Endothelial cell of umbilical vein (primary cell): ENCODE data around the gene IFITM2. TPM values are rescaled to one million over a fixed set of nuclear protein-coding genes. Genes with fewer than 3 reads are reported as not detected.

Experiments used
- BruUV-seq: library from RNA; stranded (reverse); fragments of 400-500 nt; replicated peaks from 2 replicates; lab custom pipeline; 2021; lab: Mats Ljungman, UMichigan
- CTCF ChIA-PET: fragments of 300-600, 350-600 bp; sonication (Branson Sonifier 250); formaldehyde crosslinking; loops from one replicate; lab custom pipeline; 2021; ENCODE audit warnings: antibody characterized with exemption, inconsistent platforms; lab: Charles Lee
- POLR2A ChIA-PET: fragments of 300-600, 350-600 bp; sonication (Branson Sonifier 250); formaldehyde crosslinking; loops from one replicate; lab custom pipeline; 2021; ENCODE audit warnings: antibody characterized with exemption, inconsistent platforms; lab: Charles Lee
- DNase-seq: peaks from one replicate; pipeline ENCODE4 v3.0.0-alpha.2; 2011; ENCODE audit warnings: low read depth, low spot score
- FAIRE-seq: peaks from 2 replicates; lab custom pipeline; 2011; peaks lifted over from hg19 to GRCh38; lab: Jason Lieb, UNC
- H2AFZ ChIP-seq: 2 replicates; pipeline ENCODE4 v1.6.0; 2012; ENCODE audit warnings: low read depth, low read length, control low read depth, inconsistent platforms
- H3K27ac ChIP-seq: 2 replicates; pipeline ENCODE4 v1.5.1; 2011; ENCODE audit warnings: low read depth, mild to moderate bottlenecking, control low read depth, low read length, moderate library complexity; ENCODE audit not compliant: insufficient read depth
- H3K27me3 ChIP-seq, 2 experiments: 2 replicates each; pipeline versions ENCODE4 v1.6.0 to v1.6.1; 2011; ENCODE audit warnings: low read length in 2 of 2, mixed read lengths in 1 of 2; ENCODE audit not compliant: control insufficient read depth in 2 of 2, insufficient read depth in 2 of 2
- H3K36me3 ChIP-seq, 2 experiments: 2 replicates in 1 of 2; 3 replicates in 1 of 2; pipeline ENCODE4 v1.5.1; 2011; ENCODE audit warnings: low read length in 2 of 2, mild to moderate bottlenecking in 1 of 2, moderate library complexity in 1 of 2; ENCODE audit not compliant: control insufficient read depth in 2 of 2, insufficient read depth in 2 of 2; ENCODE audit errors: extremely low read depth in 1 of 2
- H3K4me1 ChIP-seq: 3 replicates; pipeline ENCODE4 v1.5.1; 2011; ENCODE audit warnings: mild to moderate bottlenecking, low read length; ENCODE audit not compliant: control insufficient read depth, insufficient read depth; ENCODE audit errors: extremely low read depth
- H3K4me2 ChIP-seq: 2 replicates; pipeline ENCODE4 v1.6.1; 2011; ENCODE audit warnings: low read length, control low read depth, mixed read lengths; ENCODE audit not compliant: insufficient read depth
- H3K4me3 ChIP-seq, 3 experiments: fragments of 200-600 bp in 1 of 3; sonication (generic), shearing (Covaris generic) in 1 of 3; replicated peaks in 1 of 3; 2 replicates each; pipeline ENCODE4 v1.5.1; 2011 to 2016; ENCODE audit warnings: control low read depth in 3 of 3, low read length in 3 of 3, mild to moderate bottlenecking in 2 of 3, inconsistent platforms in 1 of 3, low read depth in 1 of 3, moderate library complexity in 1 of 3; ENCODE audit not compliant: insufficient read depth in 1 of 3
- H3K79me2 ChIP-seq: 2 replicates; pipeline ENCODE4 v1.6.0; 2012; ENCODE audit warnings: low read length, inconsistent platforms; ENCODE audit not compliant: control insufficient read depth, insufficient read depth
- H3K9ac ChIP-seq: replicated peaks from 2 replicates; pipeline ENCODE3; 2011; ENCODE audit warnings: low read length, control low read depth; ENCODE audit not compliant: insufficient read depth; ENCODE audit errors: extremely low read depth
- H3K9me1 ChIP-seq: replicated peaks from 3 replicates; pipeline ENCODE4 v1.6.0; 2011; ENCODE audit warnings: mild to moderate bottlenecking, low read length; ENCODE audit not compliant: control insufficient read depth, insufficient read depth; ENCODE audit errors: extremely low read depth
- H3K9me3 ChIP-seq: replicated peaks from 2 replicates; pipeline ENCODE4 v1.5.1; 2012; ENCODE audit warnings: low read length, inconsistent platforms; ENCODE audit not compliant: control insufficient read depth, insufficient read depth
- H4K20me1 ChIP-seq: replicated peaks from 2 replicates; pipeline ENCODE3; 2011; ENCODE audit warnings: mild to moderate bottlenecking, low read length; ENCODE audit not compliant: control insufficient read depth, insufficient read depth; ENCODE audit errors: extremely low read depth
- EZH2 ChIP-seq: IDR thresholded peaks from 2 replicates; pipeline ENCODE4 v1.6.1; 2012; ENCODE audit warnings: borderline replicate concordance, low read depth, mild to moderate bottlenecking, moderate library complexity, low read length, inconsistent platforms; ENCODE audit not compliant: severe bottlenecking
- FOS ChIP-seq: IDR thresholded peaks from 2 replicates; pipeline ENCODE4 v1.6.1; 2011; ENCODE audit warnings: mild to moderate bottlenecking, low read length, moderate library complexity, borderline replicate concordance; ENCODE audit not compliant: insufficient read depth
- GATA2 ChIP-seq: IDR thresholded peaks from 2 replicates; pipeline ENCODE4 v1.7.0; 2011; ENCODE audit warnings: low read depth, mild to moderate bottlenecking, moderate library complexity, mixed read lengths, low read length; ENCODE audit not compliant: insufficient read length, insufficient read depth
- JUN ChIP-seq: IDR thresholded peaks from 2 replicates; pipeline ENCODE4 v1.6.1; 2011; ENCODE audit warnings: borderline replicate concordance, low read depth; ENCODE audit not compliant: insufficient read length, insufficient read depth
- MYC ChIP-seq: IDR thresholded peaks from one replicate; pipeline ENCODE4 v1.6.1; 2011; ENCODE audit warnings: mild to moderate bottlenecking, low read depth, low read length
- POLR2A ChIP-seq: IDR thresholded peaks from 2 replicates; pipeline ENCODE4 v1.6.1; 2012; ENCODE audit warnings: low read depth, mild to moderate bottlenecking, control low read depth, low read length
- POLR2AphosphoS5 ChIP-seq: IDR thresholded peaks from 2 replicates; pipeline ENCODE4 v1.6.1; 2012; ENCODE audit warnings: low read depth, mild to moderate bottlenecking, control low read depth, low read length, moderate library complexity; ENCODE audit not compliant: insufficient read depth
- dilution Hi-C: fragments of 300-500 bp; cut with MboI; formaldehyde crosslinking; loops from one replicate; pipeline ENCODE4 v1.15.0; 2019; ENCODE audit warnings: low sequenced_read_pairs; ENCODE audit not compliant: extremely low pct_ligation_motif_present
- intact Hi-C: fragments of 100-400 bp; cut with micrococcal nuclease; formaldehyde crosslinking; loops from one replicate; pipeline ENCODE4 v1.10.0; 2022
- polyA plus RNA-seq, 4 experiments: library from polyadenylated mRNA; depleted of rRNA in 3 of 4; stranded (reverse) in 3 of 4; unstranded in 1 of 4; fragments of >200 nt; gene quantifications; 2 replicates each; pipeline versions ENCODE4 v1.2.1 to v1.2.3, GENCODE V29; 2011 to 2012; ENCODE audit warnings: missing spikeins in 1 of 4
- total RNA-seq: library from RNA; stranded (reverse); gene quantifications from 2 replicates; pipeline ENCODE4 v1.2.3, GENCODE V29; 2021
- TF ChIP-seq, protein P1 (sequence below), 2 donors: IDR thresholded peaks; 1 replicate in 1 of 2; 2 replicates in 1 of 2; pipeline ENCODE4 v1.5.1; 2011; ENCODE audit warnings: low read length in 2 of 2, mild to moderate bottlenecking in 2 of 2, moderate library complexity in 2 of 2, control low read depth in 1 of 2, inconsistent platforms in 1 of 2, low read depth in 1 of 2; ENCODE audit not compliant: insufficient read depth in 1 of 2; ENCODE audit errors: extremely low read depth in 1 of 2
- TF ChIP-seq, protein P2 (sequence below): IDR thresholded peaks from 2 replicates; pipeline ENCODE4 v1.6.1; 2011; ENCODE audit not compliant: insufficient read depth, insufficient read length

IFITM2 gene
- total and polyA plus RNA-seq, 2 donors (not counting 3 experiments of a cell fraction or from before 2014, with no cell fraction given), result 219 to 1,135 TPM

DNA sequence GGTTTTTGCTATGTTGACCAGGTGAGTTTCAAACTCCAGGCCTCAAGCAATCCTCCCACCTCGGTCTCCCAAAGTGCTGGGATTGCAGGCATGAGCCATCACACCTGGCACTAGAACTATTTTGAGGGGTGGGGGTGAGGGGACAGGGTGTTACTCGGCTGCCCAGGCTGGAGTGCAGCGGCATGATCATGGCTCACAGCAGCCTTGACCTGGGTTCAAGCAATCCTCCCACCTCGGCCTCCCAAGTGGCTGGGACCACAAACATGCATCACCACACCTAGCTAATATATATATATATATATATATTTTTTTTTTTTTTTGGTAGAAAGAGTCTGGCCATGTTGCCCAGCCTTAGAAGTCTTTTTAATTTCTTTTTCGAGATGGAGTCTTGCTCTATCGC lies 30.1 kb downstream of the IFITM2 start:
- peaks cover 15% of the 10 kb centered on the region for H3K4me1 ChIP-seq
- no peak overlapping the region for H3K4me3 ChIP-seq
- no peaks in the 10 kb centered on the region for H3K79me2 ChIP-seq
- BruUV-seq, result no TSS peak
- no peak overlapping the region for H3K9ac ChIP-seq
- ChIA-PET CTCF (no interaction called here), POLR2A (no interaction called here)
- no peak for FAIRE-seq
- H3K9me1 ChIP-seq, result no peaks in the 10 kb centered on the region
- intact Hi-C loops, result no loop called here
- peaks cover 0 to 3% of the 10 kb centered on the region in 2 experiments for H3K27me3 ChIP-seq
- H4K20me1 ChIP-seq, result no peaks in the 10 kb centered on the region
- DNase-seq, result no peak
- dilution Hi-C loops, result no loop called here
- no peak for TF ChIP-seq JUN
- TF ChIP-seq GATA2, result no peak
- TF ChIP-seq, protein P1, sequence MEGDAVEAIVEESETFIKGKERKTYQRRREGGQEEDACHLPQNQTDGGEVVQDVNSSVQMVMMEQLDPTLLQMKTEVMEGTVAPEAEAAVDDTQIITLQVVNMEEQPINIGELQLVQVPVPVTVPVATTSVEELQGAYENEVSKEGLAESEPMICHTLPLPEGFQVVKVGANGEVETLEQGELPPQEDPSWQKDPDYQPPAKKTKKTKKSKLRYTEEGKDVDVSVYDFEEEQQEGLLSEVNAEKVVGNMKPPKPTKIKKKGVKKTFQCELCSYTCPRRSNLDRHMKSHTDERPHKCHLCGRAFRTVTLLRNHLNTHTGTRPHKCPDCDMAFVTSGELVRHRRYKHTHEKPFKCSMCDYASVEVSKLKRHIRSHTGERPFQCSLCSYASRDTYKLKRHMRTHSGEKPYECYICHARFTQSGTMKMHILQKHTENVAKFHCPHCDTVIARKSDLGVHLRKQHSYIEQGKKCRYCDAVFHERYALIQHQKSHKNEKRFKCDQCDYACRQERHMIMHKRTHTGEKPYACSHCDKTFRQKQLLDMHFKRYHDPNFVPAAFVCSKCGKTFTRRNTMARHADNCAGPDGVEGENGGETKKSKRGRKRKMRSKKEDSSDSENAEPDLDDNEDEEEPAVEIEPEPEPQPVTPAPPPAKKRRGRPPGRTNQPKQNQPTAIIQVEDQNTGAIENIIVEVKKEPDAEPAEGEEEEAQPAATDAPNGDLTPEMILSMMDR (IDR thresholded peaks at IDR 0.05; ENCODE audit: extremely low read depth in 1 of 2, insufficient read depth in 1 of 2, low read depth in 1 of 2, low read length in 2 of 2), result no peak
- TF ChIP-seq, protein P2, sequence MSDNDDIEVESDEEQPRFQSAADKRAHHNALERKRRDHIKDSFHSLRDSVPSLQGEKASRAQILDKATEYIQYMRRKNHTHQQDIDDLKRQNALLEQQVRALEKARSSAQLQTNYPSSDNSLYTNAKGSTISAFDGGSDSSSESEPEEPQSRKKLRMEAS, result no peak
- no peak for TF ChIP-seq MYC
- TF ChIP-seq POLR2A, result no peak
- no peak for TF ChIP-seq FOS
- no peak for TF ChIP-seq POLR2AphosphoS5
- no peak for TF ChIP-seq EZH2
- no peak overlapping the region for H3K27ac ChIP-seq
- no peaks in the 10 kb centered on the region for H3K9me3 ChIP-seq
- H2AFZ ChIP-seq, result no peak overlapping the region
- H3K4me2 ChIP-seq, result no peak overlapping the region
- no peaks in the 10 kb centered on the region for H3K36me3 ChIP-seq
